Neural crest cell (in vitro differentiated cells): ENCODE measurements around the gene PIGK. TPM values are rescaled to one million over a fixed set of nuclear protein-coding genes. Genes with fewer than 3 reads are reported as not detected.

Experiments
- DNase-seq: peaks from one replicate; pipeline ENCODE4 v3.0.0; 2021; ENCODE audit warnings: low read depth, mixed read lengths, low spot score
- H3K27ac Mint-ChIP-seq: one replicate; pipeline ENCODE4 v1.8.0; 2021; ENCODE audit warnings: mild to moderate bottlenecking, mixed read lengths; ENCODE audit not compliant: unreplicated experiment
- H3K27me3 Mint-ChIP-seq: 2 replicates; pipeline ENCODE4 v1.8.0; 2021; ENCODE audit warnings: low read depth, mild to moderate bottlenecking, mixed read lengths
- H3K36me3 Mint-ChIP-seq: 2 replicates; pipeline ENCODE4 v1.8.0; 2021; ENCODE audit warnings: low read depth, mild to moderate bottlenecking, mixed read lengths
- H3K4me1 Mint-ChIP-seq: 2 replicates; pipeline ENCODE4 v1.8.0; 2021; ENCODE audit warnings: mixed read lengths
- H3K4me3 Mint-ChIP-seq: one replicate; pipeline ENCODE4 v1.8.0; 2021; ENCODE audit warnings: mild to moderate bottlenecking, mixed read lengths
- H3K9me3 Mint-ChIP-seq: 2 replicates; pipeline ENCODE4 v1.8.0; 2021; ENCODE audit warnings: mixed read lengths
- CTCF ChIP-seq: fragments of 200-600 bp; sonication (generic); conservative IDR thresholded peaks from 2 replicates; pipeline ENCODE4 v1.5.0; 2021; ENCODE audit warnings: antibody characterized with exemption, mild to moderate bottlenecking
- total RNA-seq: library from RNA; stranded (reverse); gene quantifications from 2 replicates; pipeline ENCODE4 v1.2.1, GENCODE V29; 2021

The PIGK gene
- total RNA-seq, 1 donor from 2014 or later: 18.4 TPM

GRCh38 chr1:77084457-77084856 is 134.8 kb downstream of the PIGK start:
- Mint-ChIP-seq H3K4me3 (no peak overlapping the region), H3K36me3 (peaks cover 28% of the 10 kb centered on the region), H3K27me3 (no peaks in the 10 kb centered on the region), H3K27ac (no peak overlapping the region), H3K4me1 (peaks cover 10% of the 10 kb centered on the region), H3K9me3 (no peaks in the 10 kb centered on the region)
- no peak for DNase-seq
- TF ChIP-seq CTCF: no peak

GRCh38 chr1:77081834-77082233 is 137.4 kb downstream of the PIGK start:
- Mint-ChIP-seq H3K27ac (no peak overlapping the region), H3K36me3 (peaks cover 26% of the 10 kb centered on the region), H3K4me3 (no peak overlapping the region), H3K4me1 (peaks cover 10% of the 10 kb centered on the region), H3K27me3 (no peaks in the 10 kb centered on the region), H3K9me3 (no peaks in the 10 kb centered on the region)
- no peak for TF ChIP-seq CTCF
- DNase-seq: no peak

GRCh38 chr1:77076759-77077158 is 142.5 kb downstream of the PIGK start:
- no peak overlapping the region for H3K27ac Mint-ChIP-seq
- H3K4me1 Mint-ChIP-seq: no peaks in the 10 kb centered on the region
- TF ChIP-seq CTCF: no peak
- no peak overlapping the region for H3K4me3 Mint-ChIP-seq
- H3K27me3 Mint-ChIP-seq: no peaks in the 10 kb centered on the region
- DNase-seq: no peak
- peaks cover 4% of the 10 kb centered on the region for H3K9me3 Mint-ChIP-seq
- H3K36me3 Mint-ChIP-seq: peaks cover 15% of the 10 kb centered on the region

GRCh38 chr1:77068013-77068412 is 151.2 kb downstream of the PIGK start:
- DNase-seq: no peak
- Mint-ChIP-seq H3K4me3 (no peak overlapping the region), H3K4me1 (peaks cover 22% of the 10 kb centered on the region), H3K27me3 (no peaks in the 10 kb centered on the region), H3K27ac (no peak overlapping the region), H3K36me3 (peaks cover 15% of the 10 kb centered on the region), H3K9me3 (no peaks in the 10 kb centered on the region)
- TF ChIP-seq CTCF: no peak

GRCh38 chr1:77065693-77066342 is 153.4 kb downstream of the PIGK start:
- no peak overlapping the region for H3K4me3 Mint-ChIP-seq
- TF ChIP-seq CTCF: no peak
- no peaks in the 10 kb centered on the region for H3K27me3 Mint-ChIP-seq
- H3K4me1 Mint-ChIP-seq: peaks cover 39% of the 10 kb centered on the region
- H3K36me3 Mint-ChIP-seq: peaks cover 16% of the 10 kb centered on the region
- H3K27ac Mint-ChIP-seq: peak overlapping the region; percentile 53
- no peaks in the 10 kb centered on the region for H3K9me3 Mint-ChIP-seq
- no peak for DNase-seq
